GM12892 (cell line): ENCODE results near the gene IST1.

Experiments used
- POLR2A ChIP-seq: IDR thresholded peaks from 2 replicates; pipeline ENCODE4 v1.6.1; 2011; ENCODE audit warnings: low read depth, low read length, control low read depth
- POLR2AphosphoS5 ChIP-seq: IDR thresholded peaks from 2 replicates; pipeline ENCODE4 v1.6.1; 2011; ENCODE audit warnings: low read depth, low read length, control low read depth

DNA sequence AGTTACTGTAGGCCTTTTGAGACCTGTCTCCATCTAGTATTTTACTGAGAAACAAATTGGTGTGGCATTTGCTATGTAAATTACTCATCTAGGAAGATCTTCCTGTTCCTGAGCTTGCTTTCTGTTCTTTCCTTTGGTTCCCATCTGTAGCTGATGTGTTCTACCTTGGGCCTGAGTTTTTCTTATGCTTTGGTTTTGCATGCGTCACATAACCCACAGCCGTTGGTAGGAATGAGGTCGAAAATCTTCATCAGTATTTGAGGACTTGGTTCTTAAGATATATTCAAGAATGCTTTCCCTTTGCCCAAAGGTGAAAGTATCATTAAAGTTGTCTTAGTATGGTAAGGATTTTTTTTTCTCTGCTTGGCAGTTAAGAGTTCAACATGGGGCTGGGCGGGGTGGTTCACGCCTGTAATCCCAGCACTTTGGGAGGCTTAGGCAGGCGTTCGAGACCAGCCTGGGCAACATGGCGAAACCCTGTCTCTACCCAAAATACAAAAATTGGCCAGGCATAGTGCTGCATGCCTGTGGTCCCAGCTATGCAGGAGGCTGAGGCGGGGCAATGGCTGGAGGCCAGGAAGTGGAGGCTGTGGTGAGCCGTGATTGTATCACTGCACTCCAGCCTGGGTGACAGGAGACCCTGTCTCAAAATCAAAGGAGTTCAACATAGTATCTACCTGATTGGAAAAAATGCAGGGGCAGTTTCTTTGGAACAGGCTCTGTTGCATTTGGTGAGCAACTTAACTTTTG is 28.8 kb downstream of the IST1 start:
- no peak for TF ChIP-seq POLR2AphosphoS5
- TF ChIP-seq POLR2A = no peak
